HFF-Myc (cell line): ENCODE measurements around the gene CLEC3B.

Source experiments
- DNase-seq: peaks from one replicate; pipeline ENCODE4 v3.0.0-alpha.2; 2011; ENCODE audit warnings: low read depth; ENCODE audit errors: extremely low read depth
- H3K4me3 ChIP-seq: replicated peaks from 2 replicates; pipeline ENCODE4 v1.5.1; 2011; ENCODE audit warnings: low read depth, mild to moderate bottlenecking, control low read depth, low read length
- CTCF ChIP-seq: IDR thresholded peaks from 2 replicates; pipeline ENCODE4 v1.5.1; 2012; ENCODE audit warnings: mild to moderate bottlenecking, low read depth, low read length, control low read depth; ENCODE audit errors: missing control alignments

Gene CLEC3B

GRCh38 chr3:44987332-44987731, 38.8 kb upstream of the CLEC3B start:
- H3K4me3 ChIP-seq = no peak overlapping the region
- no peak for TF ChIP-seq CTCF
- DNase-seq = no peak

- peak; percentile 42 for TF ChIP-seq CTCF
- no peak for DNase-seq
- no peak overlapping the region for H3K4me3 ChIP-seq
Measured at GRCh38 chr3:44988073-44988472, 38.0 kb upstream of the CLEC3B start.

- DNase-seq = no peak
Measured at GRCh38 chr3:44989141-44989540, 37.0 kb upstream of the CLEC3B start.

GRCh38 chr3:44989636-44990373, 36.3 kb upstream of the CLEC3B start:
- no peak overlapping the region for H3K4me3 ChIP-seq
- no peak for DNase-seq
- no peak for TF ChIP-seq CTCF

More at GRCh38 chr3:44989141-44989540, 37.0 kb upstream of the CLEC3B start:
- H3K4me3 ChIP-seq = no peak overlapping the region
- no peak for TF ChIP-seq CTCF

- TF ChIP-seq CTCF = no peak
- no peak overlapping the region for H3K4me3 ChIP-seq
- no peak for DNase-seq
Measured at GRCh38 chr3:44991326-44991725, 34.8 kb upstream of the CLEC3B start.

GRCh38 chr3:44992555-44993470, 33.3 kb upstream of the CLEC3B start:
- DNase-seq = no peak
- H3K4me3 ChIP-seq = no peak overlapping the region
- peak; percentile 84 for TF ChIP-seq CTCF
